B cell (primary cell): ENCODE data around the gene CENPN. TPM values are rescaled to one million over a fixed set of nuclear protein-coding genes. Genes with fewer than 3 reads are reported as not detected.

Source experiments
- ATAC-seq: fragments of 200-7000 bp; cut with Tn5 transposase; one replicate; pipeline ENCODE4 v1.10.0; 2021; ENCODE audit warnings: low read depth, mild to moderate bottlenecking, moderate number of reproducible peaks, moderate library complexity
- CTCF ChIA-PET: fragments of 350-600 bp; sonication (Branson Sonifier 250); formaldehyde crosslinking; loops from one replicate; lab custom pipeline; 2021; ENCODE audit warnings: antibody characterized with exemption, inconsistent platforms; lab: Charles Lee
- POLR2A ChIA-PET: fragments of 350-600 bp; sonication (Branson Sonifier 250); formaldehyde crosslinking; loops from one replicate; lab custom pipeline; 2021; ENCODE audit warnings: antibody characterized with exemption; lab: Charles Lee
- DNase-seq: peaks from one replicate; pipeline ENCODE4 v3.0.0; 2013
- H2AFZ ChIP-seq: 2 replicates; pipeline ENCODE4 v1.6.1; 2012; ENCODE audit warnings: mild to moderate bottlenecking, low read depth, low read length; ENCODE audit not compliant: insufficient read depth, poor library complexity, severe bottlenecking
- H3K27ac ChIP-seq, 2 donors: 1 replicate in 1 of 2; 2 replicates in 1 of 2; pipeline ENCODE4 v1.5.1; 2012 to 2013; ENCODE audit warnings: low read length in 2 of 2, mild to moderate bottlenecking in 2 of 2, moderate library complexity in 1 of 2
- H3K27me3 ChIP-seq, 4 experiments: fragments of 200-600 bp in 1 of 4; sonication (generic) in 1 of 4; replicated peaks in 1 of 4; 1 replicate in 2 of 4; 2 replicates in 2 of 4; pipeline versions ENCODE4 v1.6.1 to v1.7.0; 2013 to 2016; ENCODE audit warnings: low read length in 3 of 4, mild to moderate bottlenecking in 2 of 4, mixed read lengths in 1 of 4, moderate library complexity in 1 of 4; ENCODE audit not compliant: insufficient read depth in 4 of 4, control insufficient read depth in 3 of 4; ENCODE audit errors: control extremely low read depth in 1 of 4
- H3K36me3 ChIP-seq, 2 experiments: replicated peaks in 1 of 2; 1 replicate in 1 of 2; 2 replicates in 1 of 2; pipeline versions ENCODE4 v1.6.1 to v1.7.1; 2013; ENCODE audit warnings: low read length in 1 of 2; ENCODE audit not compliant: insufficient read depth in 2 of 2, control insufficient read depth in 1 of 2; ENCODE audit errors: control extremely low read depth in 1 of 2, extremely low read depth in 1 of 2
- H3K4me1 ChIP-seq, 2 donors: fragments of 200-600 bp in 1 of 2; sonication (generic) in 1 of 2; 1 replicate in 1 of 2; 2 replicates in 1 of 2; pipeline versions ENCODE4 v1.5.1 to v1.6.1; 2013 to 2017; ENCODE audit warnings: low read length in 2 of 2; ENCODE audit not compliant: control insufficient read depth in 2 of 2, insufficient read depth in 2 of 2
- H3K4me2 ChIP-seq: replicated peaks from 2 replicates; pipeline ENCODE3; 2012; ENCODE audit warnings: mild to moderate bottlenecking, low read depth, low read length; ENCODE audit not compliant: poor library complexity, severe bottlenecking
- H3K4me3 ChIP-seq, 5 experiments: fragments of 200-600 bp in 1 of 5; sonication (generic) in 1 of 5; 1 replicate in 3 of 5; 2 replicates in 2 of 5; pipeline versions ENCODE4 v1.5.1 to v1.7.0; 2011 to 2016; ENCODE audit warnings: low read length in 4 of 5, mild to moderate bottlenecking in 4 of 5, low read depth in 2 of 5, control low read depth in 1 of 5, moderate library complexity in 1 of 5; ENCODE audit not compliant: insufficient read depth in 1 of 5; ENCODE audit errors: control extremely low read depth in 1 of 5, extremely low read depth in 1 of 5
- H3K79me2 ChIP-seq: fragments of 200-600 bp; sonication (generic); one replicate; pipeline ENCODE4 v1.6.0; 2016; ENCODE audit warnings: low read length; ENCODE audit not compliant: control insufficient read depth, insufficient read depth
- H3K9ac ChIP-seq: fragments of 200-600 bp; sonication (generic); 2 replicates; pipeline ENCODE4 v1.6.1; 2017; ENCODE audit warnings: mild to moderate bottlenecking, low read length, moderate library complexity
- H3K9me3 ChIP-seq, 3 donors: one replicate each; pipeline versions ENCODE4 v1.6.1 to v1.7.1; 2013; ENCODE audit warnings: low read length in 2 of 3; ENCODE audit not compliant: control insufficient read depth in 2 of 3, insufficient read depth in 1 of 3; ENCODE audit errors: control extremely low read depth in 1 of 3
- H4K20me1 ChIP-seq: 2 replicates; pipeline ENCODE4 v1.6.0; 2012; ENCODE audit warnings: mild to moderate bottlenecking, low read length; ENCODE audit not compliant: insufficient read depth, control insufficient read depth, poor library complexity, severe bottlenecking
- H3K27ac Mint-ChIP-seq: one replicate; pipeline ENCODE4 v1.8.0; 2021; ENCODE audit warnings: mixed read lengths
- H3K27me3 Mint-ChIP-seq: one replicate; pipeline ENCODE4 v1.8.0; 2021; ENCODE audit warnings: mixed read lengths
- H3K4me1 Mint-ChIP-seq: one replicate; pipeline ENCODE4 v1.8.0; 2021; ENCODE audit warnings: mixed read lengths
- H3K4me3 Mint-ChIP-seq: one replicate; pipeline ENCODE4 v1.8.0; 2021; ENCODE audit warnings: mixed read lengths
- H3K9me3 Mint-ChIP-seq: one replicate; pipeline ENCODE4 v1.8.0; 2022; ENCODE audit warnings: mixed read lengths; ENCODE audit not compliant: insufficient read depth
- CTCF ChIP-seq: fragments of 200-600 bp; IDR thresholded peaks from one replicate; pipeline ENCODE4 v1.8.0; 2022; ENCODE audit warnings: antibody characterized with exemption, mild to moderate bottlenecking
- EZH2 ChIP-seq: IDR thresholded peaks from 2 replicates; pipeline ENCODE4 v1.6.1; 2012; ENCODE audit warnings: borderline replicate concordance, low read depth, mild to moderate bottlenecking, moderate library complexity, low read length; ENCODE audit not compliant: insufficient read depth, poor library complexity, severe bottlenecking
- WGBS: methylation state at CpG from one replicate; pipeline ENCODE4 v1.1.5; 2013; ENCODE audit warnings: missing lambda C conversion rate; ENCODE audit not compliant: insufficient coverage; 5-methylcytosine and 5-hydroxymethylcytosine counted together
- intact Hi-C: fragments of 100-400 bp; cut with micrococcal nuclease; formaldehyde crosslinking; loops from one replicate; pipeline ENCODE4 v1.10.0; 2022
- polyA plus RNA-seq: library from polyadenylated mRNA; depleted of rRNA; stranded (reverse); fragments of >200 nt; gene quantifications from 2 replicates; pipeline ENCODE4 v1.2.3, GENCODE V29; 2012
- total RNA-seq, 2 donors: library from RNA; stranded (reverse); fragments of 120-200 nt in 1 of 2; gene quantifications; 1 replicate in 1 of 2; 2 replicates in 1 of 2; pipeline versions ENCODE4 v1.2.3 to v1.2.4, GENCODE V29; 2013 to 2022

CENPN gene
- total and polyA plus RNA-seq, 2 donors (not counting 1 experiment from before 2014, with no cell fraction given) = 3.0 to 4.0 TPM

GRCh38 chr16:80969114-80969484, 37.9 kb upstream of the CENPN start:
- Mint-ChIP-seq H3K4me3 (no peak overlapping the region), H3K27me3 (no peaks in the 10 kb centered on the region), H3K9me3 (no peaks in the 10 kb centered on the region), H3K4me1 (no peaks in the 10 kb centered on the region), H3K27ac (no peak overlapping the region)
- no peaks in the 10 kb centered on the region for H3K27me3 ChIP-seq
- H3K79me2 ChIP-seq = no peaks in the 10 kb centered on the region
- intact Hi-C loops = no loop called here
- WGBS = 100% methylated on average over 2 of the region's 3 CpGs
- ATAC-seq (no peak), DNase-seq (no peak)
- CTCF ChIA-PET = no interaction called here
- H3K9me3 ChIP-seq = no peaks in the 10 kb centered on the region
- no peak overlapping the region for H3K4me3 ChIP-seq
- POLR2A ChIA-PET = no interaction called here
- no peaks in the 10 kb centered on the region for H3K4me1 ChIP-seq
- no peak overlapping the region for H3K9ac ChIP-seq
- TF ChIP-seq CTCF = no peak
- no peak for TF ChIP-seq EZH2
- H3K36me3 ChIP-seq = peaks cover 2 to 5% of the 10 kb centered on the region in 2 experiments
- H3K27ac ChIP-seq = no peak overlapping the region
- H4K20me1 ChIP-seq = no peaks in the 10 kb centered on the region
- H2AFZ ChIP-seq = no peak overlapping the region
- H3K4me2 ChIP-seq = no peak overlapping the region

GRCh38 chr16:80971819-80972218, 35.2 kb upstream of the CENPN start:
- DNase-seq (no peak), ATAC-seq (no peak)
- Histone ChIP-seq H3K4me1 (no peaks in the 10 kb centered on the region), H3K27me3 (no peaks in the 10 kb centered on the region), H3K79me2 (no peaks in the 10 kb centered on the region), H3K4me3 (no peak overlapping the region), H2AFZ (no peak overlapping the region), H3K27ac (no peak overlapping the region), H3K4me2 (no peak overlapping the region), H3K36me3 (peaks cover 7 to 14% of the 10 kb centered on the region in 2 experiments), H4K20me1 (no peaks in the 10 kb centered on the region), H3K9me3 (no peaks in the 10 kb centered on the region), H3K9ac (no peak overlapping the region)
- Mint-ChIP-seq H3K27me3 (no peaks in the 10 kb centered on the region), H3K9me3 (no peaks in the 10 kb centered on the region), H3K4me3 (no peak overlapping the region), H3K27ac (no peak overlapping the region), H3K4me1 (no peaks in the 10 kb centered on the region)
- TF ChIP-seq CTCF (no peak), EZH2 (no peak)
- CTCF ChIA-PET = interaction anchor here (0.7 kb wide), 1 partner anchor 17 kb away, joined by 3 read pairs; no protein-coding TSS in a partner anchor
- WGBS = 36% methylated on average over 2 of the region's 2 CpGs
- intact Hi-C loops = no loop called here
- POLR2A ChIA-PET = no interaction called here
